Measurements from ENCODE around the gene ADPRM. TPM values are rescaled to one million over a fixed set of nuclear protein-coding genes. Genes with fewer than 3 reads are reported as not detected.

The ADPRM gene
- total and polyA plus RNA-seq, 4 donors = 3.7 to 10.8 (median 6.7) TPM

DNA sequence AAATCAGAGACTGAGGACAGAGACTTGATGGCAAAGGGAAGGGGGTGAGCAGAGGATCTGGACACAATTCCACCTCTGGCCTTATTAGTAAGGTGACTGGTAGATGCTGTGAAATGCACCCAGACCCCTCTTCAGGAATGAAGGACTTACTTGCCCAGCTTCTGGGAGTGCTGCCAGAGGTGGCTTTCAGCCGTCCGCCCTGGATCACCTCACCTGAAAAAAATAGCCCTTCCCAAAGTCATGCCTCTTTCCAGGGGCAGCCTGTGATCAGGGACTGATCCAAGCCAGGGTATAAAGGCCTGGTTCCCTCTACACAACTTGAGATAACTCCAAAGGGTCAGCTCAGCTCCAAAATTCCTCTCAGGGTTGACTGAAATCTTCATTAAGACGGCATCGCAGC lies 52.8 kb downstream of the ADPRM start:
- Histone ChIP-seq H3K27me3 (ENCODE audit: control insufficient read depth in 4 of 4, insufficient read depth in 4 of 4, low read length in 3 of 4) (no peaks in the 10 kb centered on the region), H3K4me1 (ENCODE audit: control insufficient read depth in 4 of 4, insufficient read depth in 4 of 4, low read length in 3 of 4) (peaks cover 0 to 19% (median 3%) of the 10 kb centered on the region in 4 donors), H3K9me3 (ENCODE audit: control insufficient read depth in 4 of 4, low read length in 3 of 4) (no peaks in the 10 kb centered on the region), H3K36me3 (ENCODE audit: control insufficient read depth in 4 of 4, insufficient read depth in 3 of 4, low read depth in 1 of 4, low read length in 3 of 4) (peaks cover 0 to 3% (median 0%) of the 10 kb centered on the region in 4 donors), H3K4me3 (ENCODE audit: low read depth in 1 of 3, low read length in 3 of 3) (no peak overlapping the region), H3K27ac (ENCODE audit: low read depth in 1 of 2, low read length in 2 of 2) (no peak overlapping the region), H3K9ac (ENCODE audit: low read depth in 1 of 2, low read length in 2 of 2) (no peak overlapping the region)
- no peak for DNase-seq (ENCODE audit: low spot score)
- WGBS = 74% methylated on average over 4 of the region's 4 CpGs
- TF ChIP-seq, protein P1, sequence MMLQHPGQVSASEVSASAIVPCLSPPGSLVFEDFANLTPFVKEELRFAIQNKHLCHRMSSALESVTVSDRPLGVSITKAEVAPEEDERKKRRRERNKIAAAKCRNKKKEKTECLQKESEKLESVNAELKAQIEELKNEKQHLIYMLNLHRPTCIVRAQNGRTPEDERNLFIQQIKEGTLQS (IDR thresholded peaks at IDR 0.05) = no peak
- no peak for TF ChIP-seq FOXA2 (IDR thresholded peaks at IDR 0.05)
- TF ChIP-seq GABPA (IDR thresholded peaks at IDR 0.05 in 1 of 2, conservative IDR thresholded peaks at IDR 0.05 in 1 of 2) = no peak
- no peak for TF ChIP-seq YY1 (IDR thresholded peaks at IDR 0.05)
- TF ChIP-seq NR2F2 (IDR thresholded peaks at IDR 0.05) = no peak
- no peak for TF ChIP-seq HNF4G (IDR thresholded peaks at IDR 0.05)
- no peak for TF ChIP-seq RAD21 (IDR thresholded peaks at IDR 0.05)

DNA sequence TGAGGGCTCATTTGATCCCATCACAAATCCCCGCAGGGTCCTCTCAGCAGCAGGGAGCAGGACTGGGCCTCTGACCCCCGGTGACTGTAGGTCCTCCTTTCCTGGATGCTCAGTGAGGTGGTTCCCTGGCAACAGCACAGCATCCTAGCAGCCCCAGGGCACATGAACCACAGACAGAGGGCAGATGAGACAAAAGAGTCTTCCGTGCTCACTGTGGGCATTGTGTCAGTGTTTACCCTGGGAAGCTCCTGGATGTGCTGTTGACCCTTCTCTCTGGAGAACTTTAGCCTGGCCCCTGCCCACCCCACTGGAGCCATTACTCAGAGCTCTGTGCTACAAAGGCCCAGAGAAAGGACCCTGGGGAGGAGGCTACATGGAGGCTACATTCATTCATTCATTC lies 54.2 kb downstream of the ADPRM start:
- no peak overlapping the region for H3K27ac ChIP-seq (ENCODE audit: low read depth in 1 of 2, low read length in 2 of 2)
- TF ChIP-seq RXRA (IDR thresholded peaks at IDR 0.05) (no peak), FOXA2 (IDR thresholded peaks at IDR 0.05) (no peak), FOXA1 (IDR thresholded peaks at IDR 0.05) (no peak), NR2F2 (IDR thresholded peaks at IDR 0.05) (no peak), HNF4A (conservative IDR thresholded peaks at IDR 0.05) (no peak), TAF1 (conservative IDR thresholded peaks at IDR 0.05) (no peak), HNF4G (IDR thresholded peaks at IDR 0.05) (no peak), RAD21 (IDR thresholded peaks at IDR 0.05) (no peak), GABPA (IDR thresholded peaks at IDR 0.05 in 1 of 2, conservative IDR thresholded peaks at IDR 0.05 in 1 of 2) (no peak), EGR1 (IDR thresholded peaks at IDR 0.05; ENCODE audit: low read depth in 2 of 2) (no peak), JUND (IDR thresholded peaks at IDR 0.05) (no peak)
- TF ChIP-seq, protein P1 (IDR thresholded peaks at IDR 0.05) = no peak
- TF ChIP-seq, protein P2, sequence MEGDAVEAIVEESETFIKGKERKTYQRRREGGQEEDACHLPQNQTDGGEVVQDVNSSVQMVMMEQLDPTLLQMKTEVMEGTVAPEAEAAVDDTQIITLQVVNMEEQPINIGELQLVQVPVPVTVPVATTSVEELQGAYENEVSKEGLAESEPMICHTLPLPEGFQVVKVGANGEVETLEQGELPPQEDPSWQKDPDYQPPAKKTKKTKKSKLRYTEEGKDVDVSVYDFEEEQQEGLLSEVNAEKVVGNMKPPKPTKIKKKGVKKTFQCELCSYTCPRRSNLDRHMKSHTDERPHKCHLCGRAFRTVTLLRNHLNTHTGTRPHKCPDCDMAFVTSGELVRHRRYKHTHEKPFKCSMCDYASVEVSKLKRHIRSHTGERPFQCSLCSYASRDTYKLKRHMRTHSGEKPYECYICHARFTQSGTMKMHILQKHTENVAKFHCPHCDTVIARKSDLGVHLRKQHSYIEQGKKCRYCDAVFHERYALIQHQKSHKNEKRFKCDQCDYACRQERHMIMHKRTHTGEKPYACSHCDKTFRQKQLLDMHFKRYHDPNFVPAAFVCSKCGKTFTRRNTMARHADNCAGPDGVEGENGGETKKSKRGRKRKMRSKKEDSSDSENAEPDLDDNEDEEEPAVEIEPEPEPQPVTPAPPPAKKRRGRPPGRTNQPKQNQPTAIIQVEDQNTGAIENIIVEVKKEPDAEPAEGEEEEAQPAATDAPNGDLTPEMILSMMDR (IDR thresholded peaks at IDR 0.05; ENCODE audit: low read depth, low read length, missing input control) = no peak
- TF ChIP-seq, protein P3, sequence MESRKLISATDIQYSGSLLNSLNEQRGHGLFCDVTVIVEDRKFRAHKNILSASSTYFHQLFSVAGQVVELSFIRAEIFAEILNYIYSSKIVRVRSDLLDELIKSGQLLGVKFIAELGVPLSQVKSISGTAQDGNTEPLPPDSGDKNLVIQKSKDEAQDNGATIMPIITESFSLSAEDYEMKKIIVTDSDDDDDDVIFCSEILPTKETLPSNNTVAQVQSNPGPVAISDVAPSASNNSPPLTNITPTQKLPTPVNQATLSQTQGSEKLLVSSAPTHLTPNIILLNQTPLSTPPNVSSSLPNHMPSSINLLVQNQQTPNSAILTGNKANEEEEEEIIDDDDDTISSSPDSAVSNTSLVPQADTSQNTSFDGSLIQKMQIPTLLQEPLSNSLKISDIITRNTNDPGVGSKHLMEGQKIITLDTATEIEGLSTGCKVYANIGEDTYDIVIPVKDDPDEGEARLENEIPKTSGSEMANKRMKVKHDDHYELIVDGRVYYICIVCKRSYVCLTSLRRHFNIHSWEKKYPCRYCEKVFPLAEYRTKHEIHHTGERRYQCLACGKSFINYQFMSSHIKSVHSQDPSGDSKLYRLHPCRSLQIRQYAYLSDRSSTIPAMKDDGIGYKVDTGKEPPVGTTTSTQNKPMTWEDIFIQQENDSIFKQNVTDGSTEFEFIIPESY (IDR thresholded peaks at IDR 0.05) = no peak
- TF ChIP-seq, protein P4, sequence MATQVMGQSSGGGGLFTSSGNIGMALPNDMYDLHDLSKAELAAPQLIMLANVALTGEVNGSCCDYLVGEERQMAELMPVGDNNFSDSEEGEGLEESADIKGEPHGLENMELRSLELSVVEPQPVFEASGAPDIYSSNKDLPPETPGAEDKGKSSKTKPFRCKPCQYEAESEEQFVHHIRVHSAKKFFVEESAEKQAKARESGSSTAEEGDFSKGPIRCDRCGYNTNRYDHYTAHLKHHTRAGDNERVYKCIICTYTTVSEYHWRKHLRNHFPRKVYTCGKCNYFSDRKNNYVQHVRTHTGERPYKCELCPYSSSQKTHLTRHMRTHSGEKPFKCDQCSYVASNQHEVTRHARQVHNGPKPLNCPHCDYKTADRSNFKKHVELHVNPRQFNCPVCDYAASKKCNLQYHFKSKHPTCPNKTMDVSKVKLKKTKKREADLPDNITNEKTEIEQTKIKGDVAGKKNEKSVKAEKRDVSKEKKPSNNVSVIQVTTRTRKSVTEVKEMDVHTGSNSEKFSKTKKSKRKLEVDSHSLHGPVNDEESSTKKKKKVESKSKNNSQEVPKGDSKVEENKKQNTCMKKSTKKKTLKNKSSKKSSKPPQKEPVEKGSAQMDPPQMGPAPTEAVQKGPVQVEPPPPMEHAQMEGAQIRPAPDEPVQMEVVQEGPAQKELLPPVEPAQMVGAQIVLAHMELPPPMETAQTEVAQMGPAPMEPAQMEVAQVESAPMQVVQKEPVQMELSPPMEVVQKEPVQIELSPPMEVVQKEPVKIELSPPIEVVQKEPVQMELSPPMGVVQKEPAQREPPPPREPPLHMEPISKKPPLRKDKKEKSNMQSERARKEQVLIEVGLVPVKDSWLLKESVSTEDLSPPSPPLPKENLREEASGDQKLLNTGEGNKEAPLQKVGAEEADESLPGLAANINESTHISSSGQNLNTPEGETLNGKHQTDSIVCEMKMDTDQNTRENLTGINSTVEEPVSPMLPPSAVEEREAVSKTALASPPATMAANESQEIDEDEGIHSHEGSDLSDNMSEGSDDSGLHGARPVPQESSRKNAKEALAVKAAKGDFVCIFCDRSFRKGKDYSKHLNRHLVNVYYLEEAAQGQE (IDR thresholded peaks at IDR 0.05) = no peak
- TF ChIP-seq, protein P5, sequence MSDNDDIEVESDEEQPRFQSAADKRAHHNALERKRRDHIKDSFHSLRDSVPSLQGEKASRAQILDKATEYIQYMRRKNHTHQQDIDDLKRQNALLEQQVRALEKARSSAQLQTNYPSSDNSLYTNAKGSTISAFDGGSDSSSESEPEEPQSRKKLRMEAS (IDR thresholded peaks at IDR 0.05) = no peak
- no peak for DNase-seq (ENCODE audit: low spot score)
- peaks cover 7 to 33% (median 17%) of the 10 kb centered on the region in 4 donors for H3K4me1 ChIP-seq (ENCODE audit: control insufficient read depth in 4 of 4, insufficient read depth in 4 of 4, low read length in 3 of 4)
- no peak overlapping the region for H3K9ac ChIP-seq (ENCODE audit: low read depth in 1 of 2, low read length in 2 of 2)
- H3K9me3 ChIP-seq (ENCODE audit: control insufficient read depth in 4 of 4, low read length in 3 of 4) = no peaks in the 10 kb centered on the region
- H3K4me3 ChIP-seq (ENCODE audit: low read depth in 1 of 3, low read length in 3 of 3) = no peak overlapping the region
- H3K27me3 ChIP-seq (ENCODE audit: control insufficient read depth in 4 of 4, insufficient read depth in 4 of 4, low read length in 3 of 4) = no peaks in the 10 kb centered on the region
- WGBS = 73% methylated on average over 3 of the region's 3 CpGs
- peaks cover 0 to 3% (median 0%) of the 10 kb centered on the region in 4 donors for H3K36me3 ChIP-seq (ENCODE audit: control insufficient read depth in 4 of 4, insufficient read depth in 3 of 4, low read depth in 1 of 4, low read length in 3 of 4)

Measured in liver (tissue), 9 donors.